Neural progenitor cell (in vitro differentiated cells): Measurements from ENCODE around the gene MYMK. TPM values are rescaled to one million over a fixed set of nuclear protein-coding genes. Genes with fewer than 3 reads are reported as not detected.

ENCODE experiments used
- DNase-seq: peaks from one replicate; pipeline ENCODE4 v3.0.0-alpha.2; 2016; ENCODE audit warnings: low spot score
- H2AFZ ChIP-seq: fragments of 200-600 bp; sonication (generic); replicated peaks from 2 replicates; pipeline ENCODE4 v1.6.1; 2016; ENCODE audit warnings: antibody characterized with exemption
- H3F3A ChIP-seq: fragments of 200-600 bp; sonication (generic); 2 replicates; pipeline ENCODE4 v1.6.1; 2016; ENCODE audit warnings: antibody characterized with exemption, low read depth
- H3K27ac ChIP-seq: fragments of 200-600 bp; sonication (generic); 2 replicates; pipeline ENCODE4 v1.5.1; 2016; ENCODE audit warnings: mild to moderate bottlenecking
- H3K27me3 ChIP-seq: fragments of 200-600 bp; sonication (generic); 2 replicates; pipeline ENCODE4 v1.6.1; 2016; ENCODE audit warnings: mild to moderate bottlenecking, moderate library complexity
- H3K36me3 ChIP-seq: fragments of 200-600 bp; sonication (generic); 2 replicates; pipeline ENCODE4 v1.5.1; 2016
- H3K4me1 ChIP-seq: fragments of 200-600 bp; sonication (generic); 2 replicates; pipeline ENCODE4 v1.6.1; 2016; ENCODE audit warnings: mixed run types
- H3K4me2 ChIP-seq: fragments of 200-600 bp; sonication (generic); 2 replicates; pipeline ENCODE4 v1.6.1; 2016
- H3K4me3 ChIP-seq: fragments of 200-600 bp; sonication (generic); 2 replicates; pipeline ENCODE4 v1.5.1; 2016
- H3K79me2 ChIP-seq: fragments of 200-600 bp; sonication (generic); 2 replicates; pipeline ENCODE4 v1.6.1; 2016; ENCODE audit warnings: low read depth
- H3K9ac ChIP-seq: fragments of 200-600 bp; sonication (generic); 2 replicates; pipeline ENCODE4 v1.6.1; 2016
- H3K9me3 ChIP-seq: fragments of 200-600 bp; sonication (generic); 2 replicates; pipeline ENCODE4 v1.5.1; 2016; ENCODE audit warnings: low read depth
- H4K20me1 ChIP-seq: fragments of 200-600 bp; sonication (generic); 2 replicates; pipeline ENCODE4 v1.6.1; 2016; ENCODE audit warnings: low read depth
- H3K27ac Mint-ChIP-seq: 3 replicates; pipeline ENCODE4 v1.8.0; 2021; ENCODE audit warnings: mixed read lengths
- H3K27me3 Mint-ChIP-seq: 2 replicates; pipeline ENCODE4 v1.8.0; 2022; ENCODE audit warnings: low read depth, mild to moderate bottlenecking, inconsistent platforms, moderate library complexity, mixed read lengths; ENCODE audit not compliant: insufficient read depth
- H3K36me3 Mint-ChIP-seq: 3 replicates; pipeline ENCODE4 v1.8.0; 2021; ENCODE audit warnings: mixed read lengths
- H3K4me1 Mint-ChIP-seq: 3 replicates; pipeline ENCODE4 v1.8.0; 2021; ENCODE audit warnings: mixed read lengths
- H3K4me3 Mint-ChIP-seq: 3 replicates; pipeline ENCODE4 v1.8.0; 2021; ENCODE audit warnings: mild to moderate bottlenecking, moderate library complexity, mixed read lengths
- H3K9me3 Mint-ChIP-seq: 3 replicates; pipeline ENCODE4 v1.8.0; 2020; ENCODE audit warnings: mixed read lengths
- EZH2 ChIP-seq: fragments of 200-600 bp; sonication (generic); IDR thresholded peaks from 2 replicates; pipeline ENCODE4 v1.6.1; 2017; ENCODE audit warnings: antibody characterized with exemption, mild to moderate bottlenecking, moderate library complexity
- EZH2phosphoT487 ChIP-seq: fragments of 200-600 bp; sonication (generic); IDR thresholded peaks from 2 replicates; pipeline ENCODE4 v1.6.1; 2017; ENCODE audit warnings: antibody characterized with exemption
- total RNA-seq: library from RNA; depleted of rRNA; stranded (reverse); fragments of >200 nt; gene quantifications from 2 replicates; pipeline ENCODE4 v1.2.3, GENCODE V29; 2015; ENCODE audit warnings: low replicate concordance
- TF ChIP-seq, protein P1 (sequence below): fragments of 200-600 bp; sonication (generic); IDR thresholded peaks from 2 replicates; pipeline ENCODE4 v1.5.1; 2017; ENCODE audit warnings: antibody characterized with exemption, mild to moderate bottlenecking

MYMK gene
- total RNA-seq, 1 donor from 2014 or later = not detected

- Mint-ChIP-seq H3K4me1 (peaks cover 19% of the 10 kb centered on the region), H3K27me3 (peaks cover 8% of the 10 kb centered on the region)
- TF ChIP-seq, protein P1, sequence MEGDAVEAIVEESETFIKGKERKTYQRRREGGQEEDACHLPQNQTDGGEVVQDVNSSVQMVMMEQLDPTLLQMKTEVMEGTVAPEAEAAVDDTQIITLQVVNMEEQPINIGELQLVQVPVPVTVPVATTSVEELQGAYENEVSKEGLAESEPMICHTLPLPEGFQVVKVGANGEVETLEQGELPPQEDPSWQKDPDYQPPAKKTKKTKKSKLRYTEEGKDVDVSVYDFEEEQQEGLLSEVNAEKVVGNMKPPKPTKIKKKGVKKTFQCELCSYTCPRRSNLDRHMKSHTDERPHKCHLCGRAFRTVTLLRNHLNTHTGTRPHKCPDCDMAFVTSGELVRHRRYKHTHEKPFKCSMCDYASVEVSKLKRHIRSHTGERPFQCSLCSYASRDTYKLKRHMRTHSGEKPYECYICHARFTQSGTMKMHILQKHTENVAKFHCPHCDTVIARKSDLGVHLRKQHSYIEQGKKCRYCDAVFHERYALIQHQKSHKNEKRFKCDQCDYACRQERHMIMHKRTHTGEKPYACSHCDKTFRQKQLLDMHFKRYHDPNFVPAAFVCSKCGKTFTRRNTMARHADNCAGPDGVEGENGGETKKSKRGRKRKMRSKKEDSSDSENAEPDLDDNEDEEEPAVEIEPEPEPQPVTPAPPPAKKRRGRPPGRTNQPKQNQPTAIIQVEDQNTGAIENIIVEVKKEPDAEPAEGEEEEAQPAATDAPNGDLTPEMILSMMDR = no peak
- no peak for TF ChIP-seq EZH2
- TF ChIP-seq EZH2phosphoT487 = no peak
These were observed 7.0 kb downstream of the MYMK start for GRCh38 chr9:133517711-133518110.

GRCh38 chr9:133516961-133517350 lies 7.8 kb downstream of the MYMK start:
- H3K36me3 Mint-ChIP-seq = no peaks in the 10 kb centered on the region
- no peaks in the 10 kb centered on the region for H3K9me3 Mint-ChIP-seq
- Histone ChIP-seq H3K4me2 (no peak overlapping the region), H3K4me3 (no peak overlapping the region), H3K4me1 (no peaks in the 10 kb centered on the region), H2AFZ (no peak overlapping the region), H4K20me1 (no peaks in the 10 kb centered on the region), H3K27ac (no peak overlapping the region), H3K27me3 (no peaks in the 10 kb centered on the region), H3K79me2 (no peaks in the 10 kb centered on the region), H3F3A (peaks cover 5% of the 10 kb centered on the region), H3K9ac (no peak overlapping the region), H3K36me3 (no peaks in the 10 kb centered on the region), H3K9me3 (no peaks in the 10 kb centered on the region)
- TF ChIP-seq EZH2phosphoT487 (no peak), EZH2 (no peak)
- TF ChIP-seq, protein P1 = no peak
- peaks cover 8% of the 10 kb centered on the region for H3K27me3 Mint-ChIP-seq
- DNase-seq = no peak
- H3K4me3 Mint-ChIP-seq = no peak overlapping the region
- peaks cover 19% of the 10 kb centered on the region for H3K4me1 Mint-ChIP-seq
- no peak overlapping the region for H3K27ac Mint-ChIP-seq

More at GRCh38 chr9:133517711-133518110, 7.0 kb downstream of the MYMK start:
- Histone ChIP-seq H3K27ac (no peak overlapping the region), H3K27me3 (no peaks in the 10 kb centered on the region), H4K20me1 (no peaks in the 10 kb centered on the region), H3K4me3 (no peak overlapping the region), H3K79me2 (no peaks in the 10 kb centered on the region), H2AFZ (no peak overlapping the region), H3F3A (no peaks in the 10 kb centered on the region), H3K4me1 (no peaks in the 10 kb centered on the region), H3K9me3 (no peaks in the 10 kb centered on the region), H3K4me2 (no peak overlapping the region), H3K36me3 (no peaks in the 10 kb centered on the region), H3K9ac (no peak overlapping the region)
- no peak for DNase-seq
- H3K27ac Mint-ChIP-seq = no peak overlapping the region
- no peaks in the 10 kb centered on the region for H3K36me3 Mint-ChIP-seq
- no peak overlapping the region for H3K4me3 Mint-ChIP-seq
- no peaks in the 10 kb centered on the region for H3K9me3 Mint-ChIP-seq

- H3K36me3 ChIP-seq = no peaks in the 10 kb centered on the region
- no peak overlapping the region for H2AFZ ChIP-seq
- H3K4me3 ChIP-seq = no peak overlapping the region
- Mint-ChIP-seq H3K4me1 (peaks cover 17% of the 10 kb centered on the region), H3K4me3 (no peak overlapping the region), H3K36me3 (no peaks in the 10 kb centered on the region), H3K27me3 (peaks cover 8% of the 10 kb centered on the region), H3K9me3 (no peaks in the 10 kb centered on the region), H3K27ac (no peak overlapping the region)
- no peak for DNase-seq
- no peak overlapping the region for H3K27ac ChIP-seq
- no peaks in the 10 kb centered on the region for H4K20me1 ChIP-seq
- no peak overlapping the region for H3K9ac ChIP-seq
- no peaks in the 10 kb centered on the region for H3K79me2 ChIP-seq
- H3K4me1 ChIP-seq = no peaks in the 10 kb centered on the region
- no peak for TF ChIP-seq EZH2
- TF ChIP-seq, protein P1 = no peak
- no peak for TF ChIP-seq EZH2phosphoT487
- H3F3A ChIP-seq = peaks cover 11% of the 10 kb centered on the region
- H3K4me2 ChIP-seq = no peak overlapping the region
- no peaks in the 10 kb centered on the region for H3K27me3 ChIP-seq
- H3K9me3 ChIP-seq = no peaks in the 10 kb centered on the region
These were observed 8.4 kb downstream of the MYMK start for GRCh38 chr9:133516256-133516960.
